ENCODE measurements around the gene IRX3.

Gene IRX3

DNA sequence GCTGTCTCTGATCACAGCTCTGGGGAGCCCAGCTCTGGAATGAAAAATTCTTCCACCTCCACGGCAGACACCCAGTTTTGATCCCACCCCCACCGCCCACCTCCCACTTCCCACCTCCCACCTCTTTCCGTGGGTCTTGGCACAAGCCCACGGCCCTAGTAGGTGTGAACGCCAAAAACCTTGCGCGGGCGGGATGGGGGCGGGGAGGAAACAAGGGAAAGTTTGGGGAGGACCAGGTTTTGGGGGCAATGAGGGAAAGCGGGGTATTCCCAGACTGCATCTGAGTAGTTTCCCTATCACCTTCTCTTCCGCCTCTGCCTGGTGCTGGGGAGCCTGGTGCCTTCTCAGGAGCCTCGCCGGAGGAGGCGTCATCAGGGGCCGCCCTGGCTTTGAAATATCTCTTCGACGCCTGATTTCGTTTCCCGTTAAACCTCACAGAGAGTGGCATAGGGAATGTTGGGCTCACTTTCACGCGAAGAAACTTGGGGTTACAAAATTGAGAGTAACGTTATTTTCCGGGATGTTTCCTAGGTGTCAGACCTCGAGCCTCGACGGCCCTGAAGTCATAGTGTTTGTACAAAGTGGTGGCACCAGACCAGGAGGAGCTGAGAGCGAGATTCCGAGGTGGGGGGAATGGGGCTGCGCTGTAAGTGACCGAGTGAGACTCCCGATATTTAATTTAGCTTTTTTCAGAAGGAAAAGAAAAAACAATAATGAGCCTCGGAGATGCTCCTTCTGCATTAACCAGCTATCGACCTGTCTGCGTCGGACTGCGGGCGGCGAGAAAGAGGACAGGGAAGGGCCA, 1.6 kb upstream of the IRX3 start:
- in situ Hi-C loops (cut with HindIII; ENCODE audit: low sequenced_read_pairs), result loop anchor here (10.0 kb wide), 1 partner anchor 513 kb away; no protein-coding TSS in a partner anchor
- DNase-seq (ENCODE audit: low read depth), result no peak
- H3K4me3 ChIP-seq (ENCODE audit: low read depth, low read length), result no peak overlapping the region
- TF ChIP-seq, protein P1, sequence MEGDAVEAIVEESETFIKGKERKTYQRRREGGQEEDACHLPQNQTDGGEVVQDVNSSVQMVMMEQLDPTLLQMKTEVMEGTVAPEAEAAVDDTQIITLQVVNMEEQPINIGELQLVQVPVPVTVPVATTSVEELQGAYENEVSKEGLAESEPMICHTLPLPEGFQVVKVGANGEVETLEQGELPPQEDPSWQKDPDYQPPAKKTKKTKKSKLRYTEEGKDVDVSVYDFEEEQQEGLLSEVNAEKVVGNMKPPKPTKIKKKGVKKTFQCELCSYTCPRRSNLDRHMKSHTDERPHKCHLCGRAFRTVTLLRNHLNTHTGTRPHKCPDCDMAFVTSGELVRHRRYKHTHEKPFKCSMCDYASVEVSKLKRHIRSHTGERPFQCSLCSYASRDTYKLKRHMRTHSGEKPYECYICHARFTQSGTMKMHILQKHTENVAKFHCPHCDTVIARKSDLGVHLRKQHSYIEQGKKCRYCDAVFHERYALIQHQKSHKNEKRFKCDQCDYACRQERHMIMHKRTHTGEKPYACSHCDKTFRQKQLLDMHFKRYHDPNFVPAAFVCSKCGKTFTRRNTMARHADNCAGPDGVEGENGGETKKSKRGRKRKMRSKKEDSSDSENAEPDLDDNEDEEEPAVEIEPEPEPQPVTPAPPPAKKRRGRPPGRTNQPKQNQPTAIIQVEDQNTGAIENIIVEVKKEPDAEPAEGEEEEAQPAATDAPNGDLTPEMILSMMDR (IDR thresholded peaks at IDR 0.05; ENCODE audit: low read depth, low read length, missing control alignments), result no peak

DNA sequence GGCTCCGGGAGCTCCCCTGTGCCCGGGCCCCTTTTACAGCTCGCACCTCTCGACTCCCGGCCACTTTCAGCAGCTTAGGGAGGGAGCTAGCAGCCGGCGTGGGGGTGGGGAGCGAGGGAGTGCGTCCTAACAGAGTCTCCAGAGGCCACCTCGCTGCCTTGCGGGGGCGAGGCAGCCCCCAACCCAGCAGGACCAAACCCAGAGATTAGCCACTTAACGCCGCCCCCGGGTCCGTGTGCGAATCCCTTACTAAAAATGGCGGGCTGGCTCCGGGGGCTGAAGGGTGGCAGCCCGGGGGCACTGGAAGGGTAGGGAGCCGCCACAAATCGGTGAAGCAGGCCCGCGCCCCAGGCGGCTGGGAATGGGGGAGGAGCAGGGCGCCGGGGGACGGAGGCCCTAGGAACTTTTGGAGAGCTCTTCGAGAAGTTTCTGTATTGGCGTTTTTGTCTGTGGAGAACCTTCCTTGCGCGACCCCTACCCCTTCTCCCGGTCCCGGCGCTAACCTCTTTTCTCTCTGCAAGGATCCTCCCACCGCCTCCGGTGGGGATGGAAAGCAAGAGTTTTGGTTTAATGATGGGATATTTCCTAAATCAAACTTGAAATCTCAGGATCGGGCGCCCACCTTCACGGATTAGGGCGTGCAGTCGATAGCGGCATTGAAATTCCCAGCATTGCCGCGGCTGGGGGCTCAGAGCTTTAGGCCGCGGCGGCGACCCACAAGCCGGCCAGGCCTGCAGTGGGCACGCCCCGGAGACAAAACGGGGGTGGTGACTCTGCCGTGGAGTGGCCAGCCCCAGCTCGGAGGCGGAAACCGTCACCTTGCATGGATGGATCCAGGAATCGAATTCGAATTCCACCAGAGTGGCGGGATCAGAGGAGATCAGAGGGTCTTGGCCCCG, 793 bp upstream of the IRX3 start:
- peak overlapping the region; percentile 78 for H3K4me3 ChIP-seq (ENCODE audit: low read depth, low read length)
- in situ Hi-C loops (cut with HindIII; ENCODE audit: low sequenced_read_pairs), result loop anchor here (10.0 kb wide), 1 partner anchor 513 kb away; no protein-coding TSS in a partner anchor
- no peak for DNase-seq (ENCODE audit: low read depth)
- TF ChIP-seq, protein P1 (IDR thresholded peaks at IDR 0.05; ENCODE audit: low read depth, low read length, missing control alignments), result no peak

GRCh38 chr16:54286090-54286365, 559 bp downstream of the IRX3 start:
- in situ Hi-C loops (cut with HindIII; ENCODE audit: low sequenced_read_pairs), result loop anchor here (10.0 kb wide), 1 partner anchor 511 kb away; no protein-coding TSS in a partner anchor
- TF ChIP-seq, protein P1 (IDR thresholded peaks at IDR 0.05; ENCODE audit: low read depth, low read length, missing control alignments), result no peak
- no peak for DNase-seq (ENCODE audit: low read depth)
- H3K4me3 ChIP-seq (ENCODE audit: low read depth, low read length), result peak overlapping the region; percentile 78

DNA sequence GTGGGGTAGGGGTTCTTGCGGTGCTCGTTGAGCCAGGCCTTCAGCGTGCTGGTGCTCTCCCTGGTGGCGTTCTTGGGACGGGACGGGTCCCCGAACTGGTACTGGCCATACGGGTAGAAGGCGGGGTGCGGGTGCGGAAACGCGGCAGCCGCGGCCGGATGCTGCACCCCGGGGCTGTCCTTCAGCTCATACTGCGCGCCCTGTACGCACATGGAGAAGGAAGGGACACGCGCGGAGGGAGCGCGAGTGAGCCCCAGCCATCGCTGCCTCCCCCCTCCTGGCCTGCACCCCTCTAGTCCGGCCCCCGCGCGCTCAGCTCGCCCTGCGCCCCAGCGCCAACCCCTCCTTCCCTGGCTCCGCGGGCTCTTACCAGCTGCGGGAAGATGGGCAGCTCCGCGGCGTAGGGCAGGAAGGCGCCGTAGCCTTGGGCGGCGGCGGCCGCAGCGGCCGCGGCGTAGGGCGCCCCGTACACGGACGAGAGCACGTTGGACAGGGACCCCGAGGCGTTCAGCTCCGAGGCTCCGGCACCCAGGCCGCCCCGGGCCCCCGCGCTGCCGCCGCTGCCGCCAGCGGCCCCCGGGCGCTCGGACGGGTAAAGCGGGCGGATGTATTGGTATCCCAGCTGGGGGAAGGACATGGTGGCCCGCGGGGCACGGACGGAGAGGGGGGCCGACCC, 1.0 kb downstream of the IRX3 start:
- in situ Hi-C loops (cut with HindIII; ENCODE audit: low sequenced_read_pairs), result loop anchor here (10.0 kb wide), 1 partner anchor 511 kb away; no protein-coding TSS in a partner anchor
- DNase-seq (ENCODE audit: low read depth), result no peak
- TF ChIP-seq, protein P1 (IDR thresholded peaks at IDR 0.05; ENCODE audit: low read depth, low read length, missing control alignments), result no peak
- peak overlapping the region; percentile 78 for H3K4me3 ChIP-seq (ENCODE audit: low read depth, low read length)

DNA sequence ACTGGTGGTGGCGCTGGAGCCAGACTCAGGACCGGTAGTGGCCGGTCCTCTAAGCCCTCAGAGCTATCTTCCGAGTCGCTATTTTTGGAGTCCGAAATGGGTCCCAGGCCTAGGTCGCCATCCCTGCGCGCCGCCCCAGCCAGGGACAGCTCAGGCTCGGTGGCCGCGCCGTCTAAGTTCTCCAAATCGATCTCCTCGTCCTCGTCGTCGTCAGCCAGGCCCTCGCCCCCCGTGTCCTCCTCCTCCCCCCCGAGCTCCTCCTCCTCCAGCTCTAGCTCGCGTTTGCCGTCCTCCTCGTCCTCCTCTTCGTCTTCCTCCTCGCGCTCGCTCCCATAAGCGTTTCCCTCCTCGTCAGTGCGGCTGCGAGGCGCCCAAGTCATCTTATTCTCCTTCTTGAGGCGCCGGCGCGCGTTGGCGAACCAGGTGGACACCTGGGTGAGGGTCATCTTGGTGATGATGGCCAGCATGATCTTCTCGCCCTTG, 1.6 kb downstream of the IRX3 start:
- in situ Hi-C loops (cut with HindIII; ENCODE audit: low sequenced_read_pairs), result loop anchor here (5.0 to 10.0 kb wide), 2 partner anchors 510 to 652 kb away; no protein-coding TSS in a partner anchor

More for the DNA sequence above, 1.6 kb downstream of the IRX3 start:
- TF ChIP-seq, protein P1 (IDR thresholded peaks at IDR 0.05; ENCODE audit: low read depth, low read length, missing control alignments), result no peak
- no peak for DNase-seq (ENCODE audit: low read depth)
- H3K4me3 ChIP-seq (ENCODE audit: low read depth, low read length), result peak overlapping the region; percentile 78
